HK-2 (cell line): Measurements from ENCODE around the gene WWP2.
"Not testable (repeated sequence)": the region's sequence is repeated elsewhere in the genome, so short reads cannot be mapped to it uniquely, and the experiment has no call there.

Source experiments
- DNase-seq: peaks from one replicate; pipeline ENCODE4 v3.0.0-alpha.2; 2018; ENCODE audit not compliant: unreplicated experiment

The WWP2 gene

GRCh38 chr16:69942627-69943170, 180.6 kb downstream of the WWP2 start:
- DNase-seq: no peak

DNA sequence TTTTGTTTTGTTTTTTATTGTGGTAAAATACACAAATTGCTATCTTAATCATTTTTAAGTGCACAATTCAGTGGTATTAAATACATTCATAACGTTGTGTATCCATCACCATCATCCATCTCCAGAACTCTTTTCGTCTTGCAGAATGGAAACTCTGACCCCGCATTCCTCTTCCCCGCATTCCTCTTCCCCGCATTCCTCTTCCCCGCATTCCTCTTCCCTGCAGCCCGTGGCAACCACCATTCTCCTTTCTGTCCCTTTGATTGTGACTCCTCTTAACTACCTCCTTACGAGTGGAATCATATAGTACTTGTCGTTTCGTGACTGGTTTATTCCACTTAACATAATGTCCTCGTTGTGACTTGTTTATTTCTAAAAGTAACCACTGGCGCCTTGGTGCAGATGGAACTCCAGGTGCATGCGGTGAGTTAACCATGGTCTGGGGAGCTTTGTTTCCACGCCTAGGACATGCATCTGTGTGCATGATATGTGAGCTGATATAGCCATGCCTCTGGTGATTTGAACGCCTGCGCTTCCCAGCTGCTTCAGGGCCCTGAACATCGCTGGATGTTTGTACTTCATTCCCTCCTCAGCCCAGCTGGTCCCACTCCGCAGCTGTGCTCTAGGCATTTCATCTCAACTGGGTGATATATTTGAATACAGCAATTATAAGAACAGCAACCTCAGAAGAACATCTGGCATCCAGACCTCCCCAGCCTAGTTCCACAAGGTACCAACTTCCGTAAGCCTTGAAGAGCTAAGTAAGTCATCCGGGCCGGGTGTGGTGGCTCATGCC, 181.3 kb downstream of the WWP2 start:
- not testable (repeated sequence) for DNase-seq

DNA sequence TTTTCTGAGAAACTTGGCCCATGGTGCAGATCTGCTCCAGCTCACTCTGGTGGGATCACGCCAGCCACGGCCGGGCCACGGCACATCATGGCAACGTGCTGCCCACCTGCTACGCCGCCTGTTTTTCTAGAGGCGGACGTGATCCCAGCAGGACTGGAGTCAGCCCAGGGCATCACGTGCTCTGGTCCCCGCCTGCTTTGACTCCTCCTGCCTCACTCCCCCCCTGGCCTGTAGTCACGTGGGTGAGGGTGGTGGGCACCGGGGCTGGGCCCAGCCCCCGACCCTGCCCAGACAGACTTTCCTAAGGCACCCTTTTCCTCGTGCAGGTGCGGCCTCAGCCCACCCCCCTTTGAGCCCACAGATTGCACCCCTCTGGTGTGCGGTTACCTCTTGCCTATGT, 188.3 kb downstream of the WWP2 start:
- DNase-seq: not testable (repeated sequence)

DNA sequence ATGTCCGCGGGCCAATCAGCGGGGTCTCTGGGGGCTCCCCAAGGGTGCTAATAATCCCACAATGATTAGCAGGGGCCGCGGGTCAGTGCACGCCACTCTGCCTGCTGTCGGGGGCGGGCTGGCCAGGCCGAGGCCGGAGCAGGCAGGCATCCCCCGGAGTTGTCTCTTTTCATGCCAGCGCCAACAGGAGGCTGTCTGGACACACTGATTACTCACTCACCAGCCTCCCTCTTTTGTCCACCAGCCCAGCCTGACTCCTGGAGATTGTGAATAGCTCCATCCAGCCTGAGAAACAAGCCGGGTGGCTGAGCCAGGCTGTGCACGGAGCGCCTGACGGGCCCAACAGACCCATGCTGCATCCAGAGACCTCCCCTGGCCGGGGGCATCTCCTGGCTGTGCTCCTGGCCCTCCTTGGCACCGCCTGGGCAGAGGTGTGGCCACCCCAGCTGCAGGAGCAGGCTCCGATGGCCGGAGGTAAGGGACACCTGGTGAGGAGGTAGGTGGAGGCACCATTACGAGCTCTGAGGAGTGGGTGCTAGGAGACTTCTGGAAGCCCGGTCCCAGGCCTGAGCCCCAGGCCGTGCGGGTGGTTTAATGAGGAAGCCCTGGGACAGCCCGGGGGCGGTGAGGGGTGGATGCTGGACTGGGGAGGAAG, 189.0 kb downstream of the WWP2 start, which contains the start of gene CLEC18A:
Gene CLEC18A (plus strand): TSS at position 318 of the 655 bp plus-strand sequence. CDS start 33 bp downstream, at position 351.
- not testable (repeated sequence) for DNase-seq

DNA sequence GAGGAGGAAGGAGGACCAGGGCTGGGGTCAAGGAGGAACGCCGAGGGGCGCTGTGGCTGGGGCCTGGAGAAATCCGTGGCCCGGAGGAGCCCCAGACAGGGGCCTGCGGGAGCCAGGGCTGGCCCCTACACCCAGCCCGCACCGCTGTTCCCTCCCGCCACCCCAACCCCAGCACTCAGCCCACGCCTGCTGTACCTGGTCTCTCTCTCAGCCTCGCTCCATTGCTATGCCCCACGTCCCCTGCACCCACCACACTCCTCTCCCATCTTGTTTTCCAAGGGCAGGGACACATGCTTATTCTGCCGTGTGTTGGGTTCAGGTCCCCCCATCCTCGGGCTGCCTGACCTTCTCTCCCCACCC, 189.5 kb downstream of the WWP2 start:
- not testable (repeated sequence) for DNase-seq

GRCh38 chr16:69952116-69952515, 190.0 kb downstream of the WWP2 start:
- not testable (repeated sequence) for DNase-seq

DNA sequence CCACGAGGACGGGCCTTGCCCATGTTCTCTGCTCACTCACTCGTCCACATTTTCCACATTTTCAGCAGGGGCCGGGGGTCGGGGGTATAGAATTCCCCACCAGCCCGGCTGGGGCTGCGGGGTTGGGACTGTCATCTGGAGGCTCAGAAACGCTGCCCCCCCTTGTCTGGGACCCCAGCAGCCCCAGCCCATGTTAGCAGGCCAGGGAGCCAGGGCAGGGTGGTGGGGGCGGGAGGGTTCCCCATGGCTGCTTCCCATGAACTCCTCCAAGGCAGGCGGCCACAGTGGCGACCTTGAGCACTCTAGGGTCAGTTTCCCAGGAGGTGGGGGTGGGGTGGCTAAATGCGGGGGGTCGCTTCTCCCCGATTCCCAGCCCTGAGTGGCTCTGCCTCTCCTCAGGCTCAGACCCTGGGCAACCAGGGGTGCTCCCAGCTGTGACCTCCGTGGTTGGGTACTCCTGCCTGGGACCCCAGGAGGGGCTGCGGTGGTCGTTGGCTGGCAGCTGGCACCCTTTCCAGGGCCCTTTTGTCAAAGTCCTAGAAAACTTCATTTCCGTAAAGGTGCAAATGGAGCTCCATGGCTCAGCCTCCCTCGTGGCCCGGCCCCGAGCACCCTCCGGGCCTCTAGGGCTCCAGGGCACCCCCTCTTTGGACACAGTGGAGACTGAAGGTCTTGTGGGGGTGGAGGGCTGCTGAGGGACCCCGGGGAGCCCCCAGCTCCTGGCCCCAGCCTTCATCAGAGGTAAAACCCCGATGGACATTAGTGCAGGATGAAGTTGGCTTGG, 190.6 kb downstream of the WWP2 start:
- DNase-seq: not testable (repeated sequence)

DNA sequence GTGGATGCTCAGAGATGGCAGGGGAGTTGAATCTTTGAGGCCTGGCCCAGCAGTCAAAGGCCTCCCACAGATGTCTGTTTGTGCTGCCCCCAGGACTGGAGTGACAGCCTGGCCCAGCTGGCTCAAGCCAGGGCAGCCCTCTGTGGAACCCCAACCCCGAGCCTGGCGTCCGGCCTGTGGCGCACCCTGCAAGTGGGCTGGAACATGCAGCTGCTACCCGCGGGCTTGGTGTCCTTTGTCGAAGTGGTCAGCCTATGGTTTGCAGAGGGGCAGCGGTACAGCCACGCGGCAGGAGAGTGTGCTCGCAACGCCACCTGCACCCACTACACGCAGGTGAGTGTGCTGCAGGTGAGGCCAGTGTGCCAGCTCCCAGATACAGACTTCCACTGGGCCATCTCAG, 192.1 kb downstream of the WWP2 start:
- DNase-seq: not testable (repeated sequence)

DNA sequence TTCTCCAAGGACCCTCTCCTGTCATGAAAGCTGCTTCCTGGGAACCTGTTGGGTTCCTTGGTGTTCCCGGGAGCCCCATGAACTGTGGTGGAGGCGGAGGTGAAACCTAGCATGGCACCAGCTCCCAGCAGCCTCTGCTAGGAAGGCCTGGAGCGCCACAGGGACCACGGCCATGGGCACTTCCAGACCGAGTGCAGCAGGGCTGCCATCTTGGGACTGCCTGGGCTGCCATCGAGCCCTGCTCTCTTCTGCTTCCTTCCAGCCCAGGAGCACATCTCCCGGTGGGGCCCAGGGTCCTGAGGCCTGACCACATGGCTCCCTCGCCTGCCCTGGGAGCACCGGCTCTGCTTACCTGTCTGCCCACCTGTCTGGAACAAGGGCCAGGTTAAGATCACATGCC, 201.2 kb downstream of the WWP2 start:
- DNase-seq: not testable (repeated sequence)

GRCh38 chr16:69964960-69965660, 203.0 kb downstream of the WWP2 start:
- DNase-seq: not testable (repeated sequence)

- not testable (repeated sequence) for DNase-seq
Observed at GRCh38 chr16:69965661-69966054, 203.5 kb downstream of the WWP2 start.

DNA sequence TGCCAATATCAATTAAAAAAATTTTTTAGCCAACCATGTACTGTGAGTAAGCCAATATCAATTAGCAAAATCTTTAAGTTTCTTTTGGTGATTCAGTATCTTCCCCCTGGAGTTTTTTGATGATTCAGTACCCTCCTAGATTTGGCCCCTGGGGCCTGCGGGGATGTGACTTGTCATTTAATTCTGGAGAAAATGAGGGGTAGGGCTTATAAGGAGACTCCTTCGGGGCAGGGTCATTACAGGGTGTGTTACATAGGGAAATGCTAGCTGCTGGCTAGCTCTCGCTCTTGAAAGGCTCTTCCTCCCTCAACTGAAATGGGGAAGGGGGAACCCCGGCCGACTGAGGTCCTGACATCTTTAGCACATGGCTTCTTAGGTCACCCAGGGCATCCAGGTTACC, 205.6 kb downstream of the WWP2 start:
- DNase-seq: not testable (repeated sequence)

- not testable (repeated sequence) for DNase-seq
Observed at GRCh38 chr16:69968125-69968524, 206.0 kb downstream of the WWP2 start.

GRCh38 chr16:69969657-69970056, 207.5 kb downstream of the WWP2 start:
- DNase-seq: not testable (repeated sequence)

DNA sequence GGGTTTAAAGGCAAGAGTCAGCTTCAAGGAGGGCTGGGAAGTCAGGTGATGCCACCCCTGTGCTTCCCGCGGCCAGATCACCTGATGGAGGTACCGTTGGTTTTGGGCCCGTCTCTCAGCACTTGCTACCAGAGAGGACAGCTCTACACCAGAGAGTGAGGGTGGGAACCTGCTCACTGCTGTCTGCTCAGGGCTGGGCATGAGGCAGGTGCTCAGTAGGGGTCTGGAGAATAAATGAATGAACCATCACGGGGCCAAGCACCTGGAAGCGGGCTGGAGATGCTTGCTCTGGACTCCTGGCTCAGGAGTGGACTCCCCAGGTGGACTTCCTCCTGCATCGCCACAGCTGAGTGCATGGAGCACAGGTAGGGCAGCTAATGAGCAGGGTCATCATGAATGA, 210.0 kb downstream of the WWP2 start:
- DNase-seq: not testable (repeated sequence)

- DNase-seq: not testable (repeated sequence)
Observed at GRCh38 chr16:69972935-69973334, 210.8 kb downstream of the WWP2 start.

GRCh38 chr16:69985196-69985595, 223.1 kb downstream of the WWP2 start:
- not testable (repeated sequence) for DNase-seq
